ENCODE data around the gene RNF112.

The RNF112 gene

DNA sequence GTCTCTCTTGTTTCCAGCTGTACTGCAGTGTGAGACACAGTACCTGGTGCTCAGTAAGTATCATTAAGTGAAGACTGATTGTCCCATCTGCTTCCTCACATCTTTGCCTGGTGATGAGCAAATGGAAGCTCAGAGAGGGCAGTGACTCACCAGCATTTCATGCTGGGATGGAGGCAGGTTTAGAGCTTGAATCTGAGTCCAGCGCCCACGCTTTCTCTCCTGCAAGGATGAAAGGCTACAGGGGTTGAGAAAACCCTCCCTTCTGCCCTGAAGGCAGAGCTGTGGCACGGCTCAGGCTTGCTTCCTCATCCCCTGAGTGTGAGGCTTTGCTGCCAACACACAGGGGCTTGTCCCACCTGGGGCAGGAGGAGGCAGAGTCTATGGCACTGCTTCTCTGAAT lies 1.5 kb upstream of the RNF112 start:
- H3K27ac ChIP-seq, result no peak overlapping the region
- peak; percentile 60 for DNase-seq (ENCODE audit: low read depth, low spot score)

DNA sequence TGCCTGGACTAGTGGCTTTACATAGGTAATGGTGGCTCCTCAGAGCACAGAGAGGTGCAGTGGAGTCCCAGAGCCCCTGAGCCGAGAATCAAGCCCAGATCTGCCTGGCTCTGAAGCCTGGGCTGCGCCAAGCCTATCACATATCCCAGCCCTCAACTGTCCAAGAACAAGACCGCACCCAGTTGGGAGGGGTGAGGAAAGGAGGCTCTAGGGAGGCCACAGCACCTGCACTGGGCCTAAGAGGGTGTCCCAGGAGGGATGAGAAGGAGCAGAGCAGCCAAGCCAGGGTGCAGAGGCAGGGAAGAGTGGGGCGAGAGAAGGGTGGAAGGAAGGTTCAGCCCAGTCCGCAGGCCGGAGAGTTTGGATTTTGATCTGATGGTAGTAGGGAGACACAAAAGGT lies 941 bp upstream of the RNF112 start:
- H3K27ac ChIP-seq, result no peak overlapping the region
- no peak for DNase-seq (ENCODE audit: low read depth, low spot score)

DNA sequence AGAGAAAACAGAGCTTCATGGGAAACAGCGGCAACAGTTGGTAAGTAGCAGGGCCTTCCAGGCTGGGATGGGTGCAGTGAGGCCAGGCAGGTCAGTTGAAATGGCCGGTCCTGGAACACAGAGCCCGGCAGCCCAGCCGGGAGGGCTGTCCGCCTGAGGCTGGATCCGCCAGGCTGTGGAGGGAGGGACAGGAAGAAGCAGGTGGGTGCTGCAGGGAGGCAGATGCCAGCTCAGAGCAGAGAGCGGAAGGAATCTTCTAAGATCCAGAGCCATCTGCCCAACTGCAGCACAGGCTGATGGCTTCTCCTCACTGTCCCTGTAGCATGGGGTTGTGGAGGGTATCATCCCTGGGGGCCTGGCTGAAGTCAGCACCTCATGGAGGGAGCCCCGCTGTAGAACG lies 599 bp downstream of the RNF112 start:
- no peak overlapping the region for H3K27ac ChIP-seq

DNA sequence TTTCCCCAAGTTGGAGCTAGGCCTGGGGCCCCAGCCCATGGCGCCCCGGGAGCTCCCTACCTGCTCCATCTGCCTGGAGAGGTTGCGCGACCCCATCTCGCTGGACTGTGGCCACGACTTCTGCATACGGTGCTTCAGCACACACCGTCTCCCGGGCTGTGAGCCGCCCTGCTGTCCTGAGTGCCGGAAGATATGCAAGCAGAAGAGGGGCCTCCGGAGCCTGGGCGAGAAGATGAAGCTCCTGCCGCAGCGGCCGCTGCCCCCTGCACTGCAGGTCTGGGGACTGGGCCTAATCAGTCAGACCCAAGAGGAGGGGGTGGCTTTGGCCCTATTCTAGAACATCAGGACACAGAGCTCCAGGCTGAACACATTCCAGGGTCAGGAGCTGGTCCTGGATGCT lies 1.5 kb downstream of the RNF112 start:
- no peak overlapping the region for H3K27ac ChIP-seq
- DNase-seq (ENCODE audit: low read depth, low spot score), result no peak

More for the DNA sequence above, 599 bp downstream of the RNF112 start:
- no peak for DNase-seq (ENCODE audit: low read depth, low spot score)

- no peak for DNase-seq (ENCODE audit: low read depth, low spot score)
- no peak overlapping the region for H3K27ac ChIP-seq
Measured at GRCh38 chr17:19412984-19413383, 2.0 kb downstream of the RNF112 start.

DNA sequence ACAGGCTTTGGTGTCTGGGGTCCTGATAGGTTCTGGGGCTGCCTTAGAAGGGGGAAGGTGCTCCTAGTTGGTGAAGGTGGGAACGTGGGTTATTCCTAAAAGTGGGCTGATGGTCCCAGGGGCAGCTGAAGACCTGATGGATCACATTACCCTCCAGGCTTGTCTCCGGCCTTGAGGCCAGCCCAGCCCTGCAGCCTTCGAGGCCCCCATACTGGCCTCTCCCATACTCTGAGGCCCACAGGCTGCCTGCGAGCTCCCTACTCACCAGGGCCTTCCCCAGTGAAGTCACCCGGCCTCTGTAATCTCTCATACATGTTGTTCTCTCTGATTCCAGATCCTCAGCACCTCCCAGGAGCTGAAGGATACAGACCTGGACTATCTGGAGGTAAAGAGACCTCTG lies 2.7 kb downstream of the RNF112 start:
- no peak for DNase-seq (ENCODE audit: low read depth, low spot score)
- no peak overlapping the region for H3K27ac ChIP-seq

DNA sequence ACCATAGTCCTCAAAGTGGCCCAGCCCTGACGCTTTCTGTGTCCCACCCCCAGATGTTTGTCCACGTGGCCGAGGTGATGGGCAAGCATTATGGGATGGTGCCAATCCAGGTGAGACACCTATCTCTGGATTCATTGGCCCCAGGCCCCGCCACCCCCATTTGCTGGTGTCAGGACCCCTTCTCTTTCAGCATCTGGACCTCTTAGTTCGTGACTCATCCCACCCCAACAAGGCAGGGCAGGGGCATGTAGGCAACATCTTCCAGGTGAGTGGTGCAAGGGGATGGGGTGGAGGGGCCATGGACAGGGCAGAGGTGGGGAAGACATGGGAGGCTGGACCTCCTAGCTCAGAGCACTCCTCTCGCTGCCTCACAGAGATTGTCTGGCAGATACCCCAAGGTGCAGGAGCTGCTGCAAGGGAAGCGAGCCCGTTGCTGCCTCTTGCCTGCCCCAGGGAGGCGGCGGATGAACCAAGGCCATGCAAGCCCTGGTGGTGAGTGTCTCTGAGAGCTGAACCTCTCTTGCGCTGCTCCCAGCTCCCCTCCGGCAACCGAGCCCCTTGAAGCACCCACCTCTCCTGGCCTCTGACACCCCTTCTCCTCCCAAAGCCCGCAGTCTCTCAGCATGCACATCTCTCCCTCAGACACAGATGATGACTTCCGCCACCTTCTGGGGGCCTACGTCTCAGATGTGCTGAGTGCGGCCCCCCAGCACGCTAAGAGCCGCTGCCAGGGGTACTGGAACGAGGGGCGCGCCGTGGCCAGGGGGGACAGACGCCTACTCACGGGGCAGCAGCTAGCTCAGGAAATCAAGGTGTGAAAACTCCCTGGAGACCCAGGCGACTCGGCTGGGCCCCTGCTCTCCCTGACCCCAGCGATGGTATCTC lies 3.6 kb downstream of the RNF112 start:
- H3K27ac ChIP-seq, result no peak overlapping the region
- no peak for DNase-seq (ENCODE audit: low read depth, low spot score)

- no peak overlapping the region for H3K27ac ChIP-seq
- DNase-seq (ENCODE audit: low read depth, low spot score), result no peak
Measured at GRCh38 chr17:19415311-19415710, 4.3 kb downstream of the RNF112 start.

DNA sequence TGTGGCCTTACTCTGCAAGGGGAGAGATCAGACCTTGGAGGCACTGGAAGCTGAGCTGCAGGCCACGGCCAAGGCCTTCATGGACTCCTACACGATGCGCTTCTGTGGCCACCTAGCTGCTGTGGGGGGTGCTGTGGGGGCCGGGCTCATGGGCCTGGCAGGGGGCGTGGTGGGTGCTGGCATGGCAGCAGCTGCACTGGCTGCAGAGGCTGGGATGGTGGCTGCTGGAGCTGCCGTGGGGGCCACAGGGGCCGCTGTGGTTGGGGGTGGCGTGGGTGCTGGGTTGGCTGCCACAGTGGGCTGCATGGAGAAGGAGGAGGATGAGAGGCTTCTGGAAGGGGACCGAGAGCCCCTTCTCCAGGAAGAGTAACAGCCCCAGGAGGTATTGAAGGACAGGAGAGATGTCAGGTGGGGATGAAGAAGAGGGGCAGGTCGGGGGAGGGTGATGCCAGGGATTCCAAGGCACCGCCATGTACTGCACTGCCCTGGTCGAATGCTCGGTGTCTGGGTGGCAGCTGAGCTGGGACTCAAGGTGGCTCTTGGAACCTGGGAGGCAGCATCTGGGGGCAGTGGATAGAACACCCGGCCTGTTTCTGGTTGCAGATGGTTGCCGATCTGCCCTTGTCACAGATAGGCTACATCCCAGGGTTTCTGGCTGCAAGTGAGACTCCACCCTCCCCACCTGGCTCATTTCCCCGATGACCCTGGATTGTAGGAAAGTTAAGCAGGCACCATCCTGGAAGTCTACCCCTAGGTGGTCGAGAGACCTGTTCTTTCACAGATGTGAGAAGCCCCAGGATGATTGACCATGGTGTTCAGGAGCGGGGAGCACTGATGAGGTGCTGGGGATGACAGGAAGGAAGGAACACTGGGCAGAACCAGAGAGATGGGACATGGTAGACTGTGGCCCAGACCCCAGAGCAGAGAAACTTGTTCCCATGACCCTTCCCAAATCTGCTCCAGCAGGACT lies 5.1 kb downstream of the RNF112 start:
- DNase-seq (ENCODE audit: low read depth, low spot score), result no peak
- no peak overlapping the region for H3K27ac ChIP-seq

GRCh38 chr17:19417611-19418010 lies 6.6 kb downstream of the RNF112 start:
- no peak for DNase-seq (ENCODE audit: low read depth, low spot score)
- no peak overlapping the region for H3K27ac ChIP-seq

GRCh38 chr17:19418251-19418992 lies 7.4 kb downstream of the RNF112 start:
- DNase-seq (ENCODE audit: low read depth, low spot score), result no peak

DNA sequence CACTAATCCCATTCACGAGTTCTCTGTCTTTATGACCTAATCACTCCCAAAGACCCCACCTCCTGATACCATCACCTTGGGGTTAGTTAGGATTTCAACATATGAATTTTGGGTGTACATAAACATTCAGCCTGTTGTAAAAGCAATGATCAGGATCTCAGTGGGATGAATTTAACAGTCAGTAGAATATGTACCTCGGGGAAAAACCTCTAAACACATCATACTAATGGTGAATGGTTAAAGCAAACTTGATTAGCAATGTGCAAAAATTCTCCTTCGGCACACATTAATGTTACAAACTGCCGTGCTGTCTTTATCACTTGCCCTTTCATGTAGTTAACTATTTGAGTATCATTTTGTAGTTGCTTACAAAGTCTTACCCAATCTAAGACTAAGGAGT lies 10.2 kb downstream of the RNF112 start:
- no peak overlapping the region for H3K27ac ChIP-seq
- no peak for DNase-seq (ENCODE audit: low read depth, low spot score)

More at GRCh38 chr17:19418251-19418992, 7.4 kb downstream of the RNF112 start:
- no peak overlapping the region for H3K27ac ChIP-seq

GRCh38 chr17:19421926-19422325 lies 10.9 kb downstream of the RNF112 start:
- H3K27ac ChIP-seq, result no peak overlapping the region
- DNase-seq (ENCODE audit: low read depth, low spot score), result no peak

DNA sequence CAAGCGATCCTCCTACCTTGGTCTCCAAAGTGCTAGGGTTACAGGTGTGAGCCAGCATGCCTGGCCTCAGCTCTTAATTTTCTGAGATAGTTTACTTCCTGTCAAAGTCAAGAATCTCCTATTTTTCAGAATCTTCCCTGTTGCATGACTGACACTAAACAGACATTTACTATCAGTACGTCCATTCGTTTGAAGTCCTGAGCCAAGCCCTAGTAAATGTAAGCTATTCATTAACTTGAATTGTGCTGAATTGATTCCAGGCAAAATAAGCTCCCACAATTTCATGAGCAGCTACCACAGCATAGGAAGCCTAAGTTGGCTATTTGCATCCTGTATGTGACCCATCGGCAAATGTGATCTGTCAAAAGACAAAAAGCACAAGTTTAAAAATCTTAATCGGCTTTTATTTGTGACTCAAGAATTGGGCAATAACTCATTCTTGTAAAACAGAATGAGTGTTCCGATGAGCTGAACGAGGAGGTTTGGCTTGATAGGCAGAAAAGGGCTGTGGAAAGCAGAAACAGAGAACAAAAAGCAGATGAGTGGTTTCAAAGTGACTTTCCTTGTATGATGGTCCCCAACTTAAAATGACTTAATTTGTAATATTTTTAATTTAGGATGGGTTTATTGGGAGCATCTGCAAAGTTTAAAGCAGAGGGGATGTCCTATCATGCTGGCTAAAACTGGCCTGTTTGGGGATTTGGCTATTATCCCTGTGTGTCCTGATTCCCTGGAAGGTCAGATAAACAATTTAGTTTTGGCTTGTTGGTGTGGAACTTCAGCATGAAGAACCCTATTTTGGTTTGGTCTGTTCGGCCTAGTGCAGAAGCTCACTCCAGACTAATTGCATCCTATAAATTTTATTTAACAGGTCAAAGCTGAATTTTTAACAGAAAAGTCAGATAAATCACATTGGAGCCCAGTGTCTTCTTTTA lies 14.2 kb downstream of the RNF112 start:
- H3K27ac ChIP-seq, result no peak overlapping the region
- no peak for DNase-seq (ENCODE audit: low read depth, low spot score)

DNA sequence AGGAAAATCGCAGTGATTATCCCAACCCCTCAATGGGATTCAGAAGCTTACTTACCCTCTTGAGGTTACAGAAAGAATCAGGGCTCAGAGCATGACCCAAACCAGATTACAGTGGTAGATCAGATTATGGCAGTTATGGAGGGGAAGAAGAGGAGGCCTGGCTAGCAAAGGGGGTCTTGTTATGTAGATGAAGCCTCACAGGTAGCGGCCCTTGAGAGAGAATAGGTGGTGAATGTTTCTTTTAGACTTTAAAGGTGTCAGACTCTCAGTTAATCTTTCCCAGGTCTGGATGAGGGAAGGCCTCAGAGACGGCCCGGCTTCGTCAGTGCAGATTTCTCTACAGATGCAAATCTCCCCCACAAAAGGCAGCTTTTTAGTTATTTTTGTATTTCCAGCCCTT lies 15.6 kb downstream of the RNF112 start:
- H3K27ac ChIP-seq, result no peak overlapping the region
- no peak for DNase-seq (ENCODE audit: low read depth, low spot score)

DNA sequence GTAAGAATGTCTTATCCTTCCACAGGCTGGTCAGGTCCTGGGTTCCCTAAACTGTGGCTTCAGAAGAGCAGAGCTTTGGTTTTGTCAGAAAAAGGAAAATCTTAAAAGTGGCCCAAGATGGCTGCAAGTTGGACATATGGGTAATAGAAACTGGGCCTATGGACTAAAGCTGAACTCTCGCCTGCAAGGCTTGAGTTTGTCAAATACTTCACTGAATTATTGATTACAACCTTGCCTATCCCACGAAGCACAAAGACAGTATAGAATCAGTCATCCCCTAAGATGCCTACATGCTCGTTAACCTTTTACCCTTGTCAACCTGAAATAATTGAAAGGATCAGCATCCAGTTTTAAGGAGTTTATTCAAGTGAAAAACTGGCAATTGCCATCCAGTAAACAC lies 20.7 kb downstream of the RNF112 start:
- DNase-seq (ENCODE audit: low read depth, low spot score), result no peak
- H3K27ac ChIP-seq, result no peak overlapping the region

GRCh38 chr17:19433255-19433654 lies 22.2 kb downstream of the RNF112 start:
- no peak overlapping the region for H3K27ac ChIP-seq
- DNase-seq (ENCODE audit: low read depth, low spot score), result no peak

DNA sequence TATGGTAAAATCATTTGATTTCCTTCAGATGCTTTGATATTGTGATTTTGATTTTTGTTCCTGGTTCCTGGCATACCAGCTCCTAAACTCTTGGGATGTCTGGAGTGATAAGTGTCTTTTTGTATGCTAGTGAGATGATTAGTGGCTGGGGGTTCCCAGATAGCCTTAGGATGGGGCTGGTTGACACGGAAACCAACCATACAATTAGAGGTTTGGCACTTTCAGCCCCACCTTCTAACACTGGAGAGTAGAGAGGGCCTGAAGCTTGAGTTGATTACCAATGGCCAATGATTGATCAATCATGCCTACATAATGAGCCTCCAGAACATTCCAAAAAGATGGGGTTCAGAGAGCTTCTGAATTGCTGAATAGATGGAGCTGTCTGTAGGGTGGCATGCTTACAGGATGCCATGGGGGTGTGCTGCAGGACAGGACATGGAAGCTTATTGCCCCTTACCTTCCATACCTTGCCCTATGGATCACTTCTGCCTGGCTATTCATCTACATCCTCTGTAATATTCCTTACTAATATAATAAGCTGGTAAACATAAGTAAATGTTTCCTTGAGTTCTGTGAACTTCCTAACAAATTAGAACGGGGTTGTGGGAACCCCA lies 22.8 kb downstream of the RNF112 start:
- DNase-seq (ENCODE audit: low read depth, low spot score), result no peak
- H3K27ac ChIP-seq, result no peak overlapping the region

DNA sequence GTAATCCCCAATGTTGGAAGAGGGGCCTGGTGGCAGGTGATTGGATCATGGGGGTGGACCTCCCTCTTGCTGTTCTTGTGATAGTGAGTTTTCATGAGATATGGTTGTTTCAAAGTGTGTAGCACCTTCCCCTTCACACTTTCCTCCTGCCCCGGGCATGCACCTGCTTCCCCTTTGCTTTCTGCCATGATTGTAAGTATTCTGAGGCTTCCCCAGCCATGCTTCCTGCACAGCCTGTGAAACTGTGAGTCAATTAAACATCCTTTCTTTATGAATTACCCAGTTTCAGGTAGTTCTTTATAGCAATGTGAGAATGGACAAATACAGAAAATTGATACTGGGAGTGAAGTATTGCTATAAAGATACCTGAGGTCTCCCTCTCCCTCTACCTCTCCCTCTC lies 29.4 kb downstream of the RNF112 start:
- no peak overlapping the region for H3K27ac ChIP-seq
- no peak for DNase-seq (ENCODE audit: low read depth, low spot score)

Data from epithelial cell of prostate (primary cell).